GM18868 (cell line): Measurements from ENCODE around the gene SLC12A4.

ENCODE experiments used
- ATAC-seq: cut with Tn5 transposase; IDR thresholded peaks from one replicate; pipeline ENCODE4 v1.9.1; 2021; ENCODE audit warnings: mild to moderate bottlenecking, moderate library complexity; ENCODE audit not compliant: unreplicated experiment

The SLC12A4 gene

DNA sequence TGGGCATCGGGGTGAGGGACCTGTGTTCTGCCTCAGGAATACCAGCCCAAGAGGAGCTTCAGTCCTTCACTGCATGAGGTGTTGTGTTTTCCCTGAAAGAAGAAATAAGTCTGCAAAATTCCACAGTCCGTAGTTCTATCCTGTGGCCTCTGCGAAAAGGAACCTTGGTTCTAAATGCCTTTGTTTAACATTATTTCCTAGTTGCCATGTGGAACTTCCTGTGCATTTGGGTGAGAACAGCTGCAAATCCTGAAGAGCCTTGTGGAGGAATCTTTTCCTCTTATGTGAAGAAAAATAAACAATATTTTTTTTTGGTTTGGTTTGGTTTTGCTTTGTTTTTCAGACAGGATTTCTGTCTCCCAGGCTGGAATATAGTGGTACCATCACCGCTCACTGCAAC lies 65.6 kb downstream of the SLC12A4 start:
- no peak for ATAC-seq

DNA sequence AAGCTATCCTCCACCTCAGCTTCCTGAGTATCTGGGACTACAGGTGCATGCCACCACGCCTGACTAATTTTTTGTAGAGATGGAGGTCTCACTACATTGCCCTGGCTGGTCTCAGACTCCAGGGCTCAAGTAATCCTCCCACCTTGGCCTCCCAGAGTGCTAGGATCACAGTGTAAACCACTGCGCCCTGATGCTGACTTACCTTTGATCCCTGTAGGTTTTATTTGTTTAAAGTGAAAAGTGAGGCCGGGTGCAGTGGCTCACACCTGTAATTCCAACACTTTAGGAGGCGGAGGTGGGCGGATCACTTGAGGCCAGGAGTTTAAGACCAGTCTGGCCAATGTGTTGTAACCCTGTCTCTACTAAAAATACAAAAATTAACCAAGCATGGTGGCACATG lies 66.7 kb downstream of the SLC12A4 start:
- ATAC-seq: no peak

DNA sequence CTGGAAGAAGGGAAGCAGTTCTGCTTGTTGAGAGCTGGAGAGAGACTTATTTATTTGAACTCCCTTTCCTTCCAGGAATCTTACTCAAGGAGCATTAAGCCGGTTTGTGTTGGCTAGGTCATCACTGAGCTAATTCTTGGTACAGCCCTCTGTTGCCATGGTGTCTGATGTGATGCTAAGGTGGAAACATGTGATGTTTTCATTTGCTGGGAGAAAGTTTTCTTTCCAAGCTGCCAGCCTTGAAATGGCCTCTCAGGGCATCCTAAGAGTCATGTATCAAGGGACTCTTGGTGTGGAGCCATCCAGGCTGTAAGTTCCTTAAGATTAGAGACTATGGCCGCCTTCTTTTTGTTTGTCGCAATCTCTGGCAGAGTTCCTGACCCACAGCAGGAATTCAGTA lies 71.2 kb downstream of the SLC12A4 start:
- no peak for ATAC-seq

DNA sequence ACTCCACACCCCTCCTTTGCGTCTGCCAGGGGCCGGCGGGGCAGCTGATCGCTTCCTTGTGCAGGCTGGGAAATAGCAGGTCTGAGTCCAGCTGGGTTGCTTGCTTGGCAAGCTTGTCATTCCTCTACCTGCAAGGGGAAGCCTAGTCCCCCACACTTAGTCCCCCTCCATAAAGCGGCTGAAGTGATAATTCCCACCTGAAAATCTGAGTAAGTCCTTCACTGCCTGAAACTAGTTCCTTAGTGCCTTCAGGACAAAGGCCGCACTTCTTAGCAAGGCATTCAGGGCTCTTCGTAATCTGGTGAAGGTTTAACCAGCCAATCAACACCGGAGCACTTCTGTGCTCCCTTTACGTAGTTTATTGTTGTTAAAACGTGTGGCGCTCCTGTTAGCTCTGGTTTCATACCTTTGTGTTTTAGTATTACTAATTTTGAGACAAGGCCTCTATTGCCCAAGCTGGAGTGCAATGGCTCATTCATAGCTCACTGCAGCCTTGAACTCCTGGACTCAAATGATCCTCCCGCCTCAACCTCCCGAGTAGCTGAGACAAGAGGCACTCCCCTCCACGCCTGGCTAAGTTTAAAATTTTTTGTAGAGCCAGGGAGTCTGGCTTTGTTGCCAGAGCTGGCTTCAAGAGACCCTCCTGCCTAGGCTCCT lies 74.6 kb downstream of the SLC12A4 start:
- no peak for ATAC-seq
